ENCODE measurements around the gene DAD1. TPM values are rescaled to one million over a fixed set of nuclear protein-coding genes. Genes with fewer than 3 reads are reported as not detected.

DAD1 gene
- polyA plus RNA-seq, 5 donors = 194 to 240 (median 203) TPM

- no peak for DNase-seq
These were observed 67.4 kb downstream of the DAD1 start for GRCh38 chr14:22521449-22522239.

GRCh38 chr14:22520796-22521195 lies 68.2 kb downstream of the DAD1 start:
- no peak for DNase-seq

GRCh38 chr14:22519877-22520685 lies 68.9 kb downstream of the DAD1 start:
- no peak for DNase-seq

GRCh38 chr14:22518073-22518472 lies 71.0 kb downstream of the DAD1 start:
- no peak for DNase-seq

- no peak for DNase-seq
These were observed 71.8 kb downstream of the DAD1 start for GRCh38 chr14:22517117-22517720.

GRCh38 chr14:22515929-22516328 lies 73.1 kb downstream of the DAD1 start:
- no peak for DNase-seq

Other genes with a start within 250 kb of the DAD1 start
- 10 to 100 TPM; 33.1 to 46.7 (median 37.9) TPM for gene ABHD4, start 9.1 kb upstream of the DAD1 start, polyA plus RNA-seq (ENCODE audit: insufficient read depth in 1 of 5, insufficient read length in 5 of 5, low replicate concordance in 1 of 5)
- gene OR6J1, start 55.1 kb upstream of the DAD1 start, polyA plus RNA-seq (ENCODE audit: insufficient read depth in 1 of 5, insufficient read length in 5 of 5, low replicate concordance in 1 of 5) = under 1 TPM; 0.18 to 0.39 (median 0.30) TPM
- gene OXA1L, start 177.5 kb upstream of the DAD1 start, polyA plus RNA-seq (ENCODE audit: insufficient read depth in 1 of 5, insufficient read length in 5 of 5, low replicate concordance in 1 of 5) = 100 to 1,000 TPM; 142 to 161 (median 150) TPM
- gene SLC7A7, start 226.2 kb upstream of the DAD1 start, polyA plus RNA-seq (ENCODE audit: insufficient read depth in 1 of 5, insufficient read length in 5 of 5, low replicate concordance in 1 of 5) = 10 to 100 TPM in 1 of 5 donors, 1 to 10 TPM in 4; 8.8 to 11.2 (median 9.5) TPM
- 10 to 100 TPM; 66.9 to 98.7 (median 69.6) TPM for gene MRPL52, start 240.7 kb upstream of the DAD1 start, polyA plus RNA-seq (ENCODE audit: insufficient read depth in 1 of 5, insufficient read length in 5 of 5, low replicate concordance in 1 of 5)
- 100 to 1,000 TPM; 165 to 216 (median 186) TPM for gene MMP14, start 247.4 kb upstream of the DAD1 start, polyA plus RNA-seq (ENCODE audit: insufficient read depth in 1 of 5, insufficient read length in 5 of 5, low replicate concordance in 1 of 5)

Measured in right lung (tissue), 5 donors.